WTC11 (cell line): ENCODE data around the gene C1orf56.

Experiments used
- ATF1 ChIP-seq: sonication (generic); formaldehyde crosslinking; IDR thresholded peaks from 2 replicates; pipeline ENCODE4 v1.8.1; 2023; ENCODE audit warnings: mild to moderate bottlenecking, moderate library complexity, missing genetic modification reagents
- CREB1 ChIP-seq: sonication (generic); formaldehyde crosslinking; IDR thresholded peaks from 2 replicates; pipeline ENCODE4 v1.8.0; 2023; ENCODE audit warnings: mild to moderate bottlenecking, missing genetic modification reagents
- CTCF ChIP-seq: fragments of 200-600 bp; IDR thresholded peaks from 2 replicates; pipeline ENCODE4 v1.8.0; 2022; ENCODE audit warnings: antibody characterized with exemption
- ELF4 ChIP-seq: sonication (generic); formaldehyde crosslinking; IDR thresholded peaks from 2 replicates; pipeline ENCODE4 v1.8.1; 2022; ENCODE audit warnings: low read depth, mild to moderate bottlenecking, moderate library complexity, missing genetic modification reagents
- GRHL2 ChIP-seq: fragments of 250-450 bp; sonication (Bioruptor Pico); IDR thresholded peaks from 2 replicates; pipeline ENCODE4 v1.8.0; 2022; ENCODE audit warnings: mild to moderate bottlenecking, moderate library complexity; ENCODE audit not compliant: insufficient replicate concordance, severe bottlenecking
- MAX ChIP-seq: sonication (generic); formaldehyde crosslinking; IDR thresholded peaks from 2 replicates; pipeline ENCODE4 v1.8.0; 2022; ENCODE audit warnings: mild to moderate bottlenecking, missing genetic modification reagents
- NFE2L1 ChIP-seq: sonication (generic); formaldehyde crosslinking; IDR thresholded peaks from 2 replicates; pipeline ENCODE4 v1.8.1; 2023; ENCODE audit warnings: missing genetic modification reagents
- SMAD4 ChIP-seq: sonication (generic); formaldehyde crosslinking; IDR thresholded peaks from 2 replicates; pipeline ENCODE4 v1.8.0; 2022; ENCODE audit warnings: mild to moderate bottlenecking, missing genetic modification reagents
- TEAD4 ChIP-seq: sonication (generic); formaldehyde crosslinking; IDR thresholded peaks from 2 replicates; pipeline ENCODE4 v1.8.0; 2022; ENCODE audit warnings: mild to moderate bottlenecking, missing genetic modification reagents
- ZNF281 ChIP-seq: sonication (generic); formaldehyde crosslinking; IDR thresholded peaks from 2 replicates; pipeline ENCODE4 v1.8.0; 2023; ENCODE audit warnings: mild to moderate bottlenecking, missing genetic modification reagents
- ZNF423 ChIP-seq: fragments of 250-450 bp; sonication (Bioruptor Pico); IDR thresholded peaks from 2 replicates; pipeline ENCODE4 v2.1.2; 2022; ENCODE audit warnings: mild to moderate bottlenecking, moderate library complexity

GRCh38 chr1:151000408-151000807 is 47.1 kb upstream of the C1orf56 start:
- no peak for TF ChIP-seq NFE2L1 (CRISPR knock-in tag)
- TF ChIP-seq ELF4 (CRISPR knock-in tag), result no peak
- TF ChIP-seq TEAD4, result no peak
- TF ChIP-seq CTCF, result no peak
- no peak for TF ChIP-seq SMAD4 (CRISPR knock-in tag)
- no peak for TF ChIP-seq MAX (CRISPR knock-in tag)
- no peak for TF ChIP-seq GRHL2 (CRISPR knock-in tag)
- no peak for TF ChIP-seq ATF1
- no peak for TF ChIP-seq ZNF423 (CRISPR knock-in tag)
- TF ChIP-seq CREB1 (CRISPR knock-in tag), result no peak
- no peak for TF ChIP-seq ZNF281 (CRISPR knock-in tag)
